ENCODE measurements around the gene PMPCA. TPM values are rescaled to one million over a fixed set of nuclear protein-coding genes. Genes with fewer than 3 reads are reported as not detected.

Gene PMPCA
- total RNA-seq, 3 donors from 2014 or later (not counting 1 experiment from before 2014, with no cell fraction given): 78.3 to 84.8 (median 79.3) TPM

- H3K27me3 Mint-ChIP-seq (ENCODE audit: low read depth in 2 of 2): no peaks in the 10 kb centered on the region
- H3K27ac Mint-ChIP-seq: no peak overlapping the region
- no peaks in the 10 kb centered on the region for H3K36me3 Mint-ChIP-seq
- intact Hi-C loops (cut with micrococcal nuclease): no loop called here
- peaks cover 11 to 12% of the 10 kb centered on the region in 2 donors for H3K4me1 Mint-ChIP-seq
- Histone ChIP-seq H3K27me3 (ENCODE audit: control insufficient read depth, insufficient read depth, low read length) (no peaks in the 10 kb centered on the region), H3K9me3 (ENCODE audit: control insufficient read depth, insufficient read depth, low read length) (no peaks in the 10 kb centered on the region), H3K36me3 (ENCODE audit: control insufficient read depth, insufficient read depth, low read length) (peaks cover 42% of the 10 kb centered on the region), H3K4me3 (ENCODE audit: low read length) (no peak overlapping the region), H3K4me1 (ENCODE audit: control insufficient read depth, insufficient read depth, low read length) (peaks cover 22% of the 10 kb centered on the region), H3K27ac (ENCODE audit: low read length) (no peak overlapping the region)
- DNase-seq (no peak), ATAC-seq (no peak)
- TF ChIP-seq CTCF (IDR thresholded peaks at IDR 0.05): no peak
- 98% methylated on average over 26 of the region's 26 CpGs for WGBS (ENCODE audit: insufficient coverage)
- H3K9me3 Mint-ChIP-seq: no peaks in the 10 kb centered on the region
- no peak overlapping the region for H3K4me3 Mint-ChIP-seq
Measured at GRCh38 chr9:136395345-136396218, 14.9 kb upstream of the PMPCA start.

GRCh38 chr9:136396219-136396515, 14.3 kb upstream of the PMPCA start:
- H3K27me3 ChIP-seq (ENCODE audit: control insufficient read depth, insufficient read depth, low read length): no peaks in the 10 kb centered on the region
- no peak for TF ChIP-seq CTCF (IDR thresholded peaks at IDR 0.05)
- Mint-ChIP-seq H3K27me3 (ENCODE audit: low read depth in 2 of 2) (no peaks in the 10 kb centered on the region), H3K9me3 (no peaks in the 10 kb centered on the region), H3K4me1 (peaks cover 12 to 16% of the 10 kb centered on the region in 2 donors), H3K27ac (no peak overlapping the region), H3K4me3 (no peak overlapping the region), H3K36me3 (no peaks in the 10 kb centered on the region)
- H3K9me3 ChIP-seq (ENCODE audit: control insufficient read depth, insufficient read depth, low read length): no peaks in the 10 kb centered on the region
- no peak overlapping the region for H3K27ac ChIP-seq (ENCODE audit: low read length)
- WGBS (ENCODE audit: insufficient coverage): 92% methylated on average over 4 of the region's 4 CpGs
- no peak for ATAC-seq
- H3K36me3 ChIP-seq (ENCODE audit: control insufficient read depth, insufficient read depth, low read length): peaks cover 42% of the 10 kb centered on the region
- intact Hi-C loops (cut with micrococcal nuclease): no loop called here
- H3K4me3 ChIP-seq (ENCODE audit: low read length): no peak overlapping the region
- peaks cover 25% of the 10 kb centered on the region for H3K4me1 ChIP-seq (ENCODE audit: control insufficient read depth, insufficient read depth, low read length)
- DNase-seq: no peak

- ATAC-seq: no peak
- Mint-ChIP-seq H3K9me3 (no peaks in the 10 kb centered on the region), H3K4me3 (no peak overlapping the region), H3K4me1 (peaks cover 12 to 20% of the 10 kb centered on the region in 2 donors), H3K27me3 (ENCODE audit: low read depth in 2 of 2) (no peaks in the 10 kb centered on the region), H3K36me3 (no peaks in the 10 kb centered on the region), H3K27ac (no peak overlapping the region)
- Histone ChIP-seq H3K4me3 (ENCODE audit: low read length) (no peak overlapping the region), H3K27me3 (ENCODE audit: control insufficient read depth, insufficient read depth, low read length) (no peaks in the 10 kb centered on the region), H3K4me1 (ENCODE audit: control insufficient read depth, insufficient read depth, low read length) (peaks cover 29% of the 10 kb centered on the region), H3K36me3 (ENCODE audit: control insufficient read depth, insufficient read depth, low read length) (peaks cover 37% of the 10 kb centered on the region), H3K9me3 (ENCODE audit: control insufficient read depth, insufficient read depth, low read length) (no peaks in the 10 kb centered on the region), H3K27ac (ENCODE audit: low read length) (no peak overlapping the region)
- no peak for TF ChIP-seq CTCF (IDR thresholded peaks at IDR 0.05)
- 90% methylated on average over 6 of the region's 6 CpGs for WGBS (ENCODE audit: insufficient coverage)
- intact Hi-C loops (cut with micrococcal nuclease): no loop called here
- no peak for DNase-seq
Measured at GRCh38 chr9:136397643-136398042, 12.8 kb upstream of the PMPCA start.

- Mint-ChIP-seq H3K4me1 (peaks cover 12 to 20% of the 10 kb centered on the region in 2 donors), H3K27ac (peak overlapping the region in 1 of 2 donors; percentile 57), H3K9me3 (no peaks in the 10 kb centered on the region), H3K4me3 (peak overlapping the region; percentile 84), H3K27me3 (ENCODE audit: low read depth in 2 of 2) (no peaks in the 10 kb centered on the region), H3K36me3 (no peaks in the 10 kb centered on the region)
- intact Hi-C loops (cut with micrococcal nuclease): no loop called here
- Histone ChIP-seq H3K9me3 (ENCODE audit: control insufficient read depth, insufficient read depth, low read length) (no peaks in the 10 kb centered on the region), H3K4me1 (ENCODE audit: control insufficient read depth, insufficient read depth, low read length) (peaks cover 34% of the 10 kb centered on the region), H3K27ac (ENCODE audit: low read length) (no peak overlapping the region), H3K27me3 (ENCODE audit: control insufficient read depth, insufficient read depth, low read length) (no peaks in the 10 kb centered on the region), H3K4me3 (ENCODE audit: low read length) (no peak overlapping the region), H3K36me3 (ENCODE audit: control insufficient read depth, insufficient read depth, low read length) (peaks cover 31% of the 10 kb centered on the region)
- ATAC-seq: no peak
- 98% methylated on average over 12 of the region's 12 CpGs for WGBS (ENCODE audit: insufficient coverage)
- DNase-seq: no peak
- no peak for TF ChIP-seq CTCF (IDR thresholded peaks at IDR 0.05)
Measured at GRCh38 chr9:136398286-136398685, 12.2 kb upstream of the PMPCA start.

Data from natural killer cell (primary cell).